Neural crest cell (in vitro differentiated cells): Measurements from ENCODE around the gene KRTAP5-6. TPM values are rescaled to one million over a fixed set of nuclear protein-coding genes. Genes with fewer than 3 reads are reported as not detected.

ENCODE experiments used
- DNase-seq: peaks from one replicate; pipeline ENCODE4 v3.0.0; 2021; ENCODE audit warnings: low read depth, mixed read lengths, low spot score
- H3K27ac Mint-ChIP-seq: one replicate; pipeline ENCODE4 v1.8.0; 2021; ENCODE audit warnings: mild to moderate bottlenecking, mixed read lengths; ENCODE audit not compliant: unreplicated experiment
- H3K27me3 Mint-ChIP-seq: 2 replicates; pipeline ENCODE4 v1.8.0; 2021; ENCODE audit warnings: low read depth, mild to moderate bottlenecking, mixed read lengths
- H3K36me3 Mint-ChIP-seq: 2 replicates; pipeline ENCODE4 v1.8.0; 2021; ENCODE audit warnings: low read depth, mild to moderate bottlenecking, mixed read lengths
- H3K4me1 Mint-ChIP-seq: 2 replicates; pipeline ENCODE4 v1.8.0; 2021; ENCODE audit warnings: mixed read lengths
- H3K4me3 Mint-ChIP-seq: one replicate; pipeline ENCODE4 v1.8.0; 2021; ENCODE audit warnings: mild to moderate bottlenecking, mixed read lengths
- H3K9me3 Mint-ChIP-seq: 2 replicates; pipeline ENCODE4 v1.8.0; 2021; ENCODE audit warnings: mixed read lengths
- total RNA-seq: library from RNA; stranded (reverse); gene quantifications from 2 replicates; pipeline ENCODE4 v1.2.1, GENCODE V29; 2021
- TF ChIP-seq, protein P1 (sequence below): fragments of 200-600 bp; sonication (generic); conservative IDR thresholded peaks from 2 replicates; pipeline ENCODE4 v1.5.0; 2021; ENCODE audit warnings: antibody characterized with exemption, mild to moderate bottlenecking

Gene KRTAP5-6
- total RNA-seq, 1 donor from 2014 or later: not detected

DNA sequence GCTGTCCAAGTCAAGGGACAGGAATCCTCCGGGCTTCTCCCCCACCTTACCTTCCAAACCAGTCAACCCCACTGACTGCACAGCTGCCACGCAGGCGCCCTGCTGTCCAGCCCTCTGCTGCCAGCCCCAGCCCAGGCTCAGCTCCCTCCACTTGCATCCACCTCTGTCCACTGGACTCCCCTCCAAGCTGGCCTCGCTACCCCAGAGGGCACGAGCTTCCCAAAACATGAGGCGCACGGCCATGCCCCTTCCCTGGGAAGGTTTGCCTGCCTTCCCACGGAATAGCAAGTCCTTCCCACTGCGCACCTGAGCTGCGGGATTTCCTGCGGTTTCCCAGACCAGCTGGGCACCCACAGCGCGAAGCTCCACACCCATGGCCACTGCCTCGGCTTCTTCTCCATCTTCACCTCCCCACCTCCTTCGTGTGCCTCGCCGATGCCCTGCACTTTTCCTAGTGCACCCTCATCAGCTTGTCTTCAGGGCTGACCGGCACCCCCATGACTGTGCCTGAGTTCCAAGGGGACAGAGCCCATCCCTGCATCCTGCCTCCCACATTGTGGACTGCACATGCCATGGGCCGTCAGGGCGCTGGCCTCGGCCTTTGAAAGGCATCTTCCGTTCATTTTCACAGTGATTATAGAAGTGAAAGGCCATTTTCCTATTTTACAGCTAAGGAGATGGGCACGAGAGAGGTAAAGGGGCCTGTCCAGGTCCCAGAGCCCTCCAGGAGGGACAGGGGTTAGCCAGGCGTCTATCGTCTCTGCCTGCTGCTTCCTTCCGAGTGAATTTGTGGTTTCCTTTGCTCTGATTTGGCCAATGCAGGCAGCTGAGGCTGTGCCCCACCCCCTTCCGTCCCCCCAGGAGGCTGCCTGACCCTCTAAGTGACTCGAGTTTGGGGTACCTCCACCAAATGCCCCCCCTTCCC is 37.0 kb downstream of the KRTAP5-6 start:
- no peak for DNase-seq
- peaks cover 17% of the 10 kb centered on the region for H3K9me3 Mint-ChIP-seq
- H3K4me3 Mint-ChIP-seq: no peak overlapping the region
- no peaks in the 10 kb centered on the region for H3K36me3 Mint-ChIP-seq
- TF ChIP-seq, protein P1, sequence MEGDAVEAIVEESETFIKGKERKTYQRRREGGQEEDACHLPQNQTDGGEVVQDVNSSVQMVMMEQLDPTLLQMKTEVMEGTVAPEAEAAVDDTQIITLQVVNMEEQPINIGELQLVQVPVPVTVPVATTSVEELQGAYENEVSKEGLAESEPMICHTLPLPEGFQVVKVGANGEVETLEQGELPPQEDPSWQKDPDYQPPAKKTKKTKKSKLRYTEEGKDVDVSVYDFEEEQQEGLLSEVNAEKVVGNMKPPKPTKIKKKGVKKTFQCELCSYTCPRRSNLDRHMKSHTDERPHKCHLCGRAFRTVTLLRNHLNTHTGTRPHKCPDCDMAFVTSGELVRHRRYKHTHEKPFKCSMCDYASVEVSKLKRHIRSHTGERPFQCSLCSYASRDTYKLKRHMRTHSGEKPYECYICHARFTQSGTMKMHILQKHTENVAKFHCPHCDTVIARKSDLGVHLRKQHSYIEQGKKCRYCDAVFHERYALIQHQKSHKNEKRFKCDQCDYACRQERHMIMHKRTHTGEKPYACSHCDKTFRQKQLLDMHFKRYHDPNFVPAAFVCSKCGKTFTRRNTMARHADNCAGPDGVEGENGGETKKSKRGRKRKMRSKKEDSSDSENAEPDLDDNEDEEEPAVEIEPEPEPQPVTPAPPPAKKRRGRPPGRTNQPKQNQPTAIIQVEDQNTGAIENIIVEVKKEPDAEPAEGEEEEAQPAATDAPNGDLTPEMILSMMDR: no peak
- H3K27ac Mint-ChIP-seq: peak overlapping the region; percentile 86
- peaks cover 62% of the 10 kb centered on the region for H3K27me3 Mint-ChIP-seq
- H3K4me1 Mint-ChIP-seq: peaks cover 11% of the 10 kb centered on the region

DNA sequence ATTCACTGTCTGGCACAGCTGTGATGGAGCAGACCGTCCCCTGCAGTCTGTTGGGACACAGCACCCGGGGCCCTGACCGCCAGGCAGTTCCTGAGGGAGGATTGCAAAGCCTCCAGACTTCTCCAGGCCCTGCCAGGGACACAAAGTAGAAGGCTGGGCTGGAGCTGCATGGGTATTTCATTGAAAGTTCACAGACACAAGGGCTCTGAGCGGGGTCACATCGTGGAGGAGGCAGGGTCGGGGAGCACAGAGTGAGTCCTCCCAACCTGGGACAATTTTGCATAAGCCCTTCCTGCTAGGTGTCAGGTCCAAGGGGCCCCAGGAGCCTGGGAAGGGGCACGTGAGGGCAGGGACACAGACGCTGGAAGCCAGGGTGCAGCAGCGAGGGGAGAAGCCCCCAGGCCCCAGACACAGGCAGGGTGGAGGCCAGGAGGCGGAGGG is 37.7 kb downstream of the KRTAP5-6 start:
- peaks cover 17% of the 10 kb centered on the region for H3K9me3 Mint-ChIP-seq
- H3K27ac Mint-ChIP-seq: no peak overlapping the region
- H3K36me3 Mint-ChIP-seq: no peaks in the 10 kb centered on the region
- TF ChIP-seq, protein P1: no peak
- DNase-seq: no peak
- no peak overlapping the region for H3K4me3 Mint-ChIP-seq
- H3K4me1 Mint-ChIP-seq: peaks cover 11% of the 10 kb centered on the region
- peaks cover 67% of the 10 kb centered on the region for H3K27me3 Mint-ChIP-seq

DNA sequence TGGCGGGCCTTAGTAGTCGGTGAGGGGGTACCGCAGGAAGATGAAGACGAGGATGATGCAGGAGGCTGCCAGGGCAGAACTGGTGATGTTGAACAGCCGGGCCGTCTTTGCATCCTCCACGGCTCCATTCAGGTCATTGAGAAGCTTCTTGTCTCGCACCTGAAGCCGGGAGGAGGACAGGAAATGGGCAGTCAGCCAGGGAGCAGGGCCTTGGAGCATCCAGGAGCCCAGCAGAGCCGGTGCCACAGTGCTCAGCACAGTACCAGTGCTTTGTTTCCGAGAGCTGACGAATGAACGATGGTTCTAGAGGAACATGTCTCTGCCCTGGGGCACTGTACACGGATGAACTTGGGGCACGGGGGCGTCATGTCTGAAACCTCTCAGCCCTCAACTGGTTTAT is 38.3 kb downstream of the KRTAP5-6 start:
- Mint-ChIP-seq H3K27ac (no peak overlapping the region), H3K36me3 (no peaks in the 10 kb centered on the region)
- DNase-seq: no peak

DNA sequence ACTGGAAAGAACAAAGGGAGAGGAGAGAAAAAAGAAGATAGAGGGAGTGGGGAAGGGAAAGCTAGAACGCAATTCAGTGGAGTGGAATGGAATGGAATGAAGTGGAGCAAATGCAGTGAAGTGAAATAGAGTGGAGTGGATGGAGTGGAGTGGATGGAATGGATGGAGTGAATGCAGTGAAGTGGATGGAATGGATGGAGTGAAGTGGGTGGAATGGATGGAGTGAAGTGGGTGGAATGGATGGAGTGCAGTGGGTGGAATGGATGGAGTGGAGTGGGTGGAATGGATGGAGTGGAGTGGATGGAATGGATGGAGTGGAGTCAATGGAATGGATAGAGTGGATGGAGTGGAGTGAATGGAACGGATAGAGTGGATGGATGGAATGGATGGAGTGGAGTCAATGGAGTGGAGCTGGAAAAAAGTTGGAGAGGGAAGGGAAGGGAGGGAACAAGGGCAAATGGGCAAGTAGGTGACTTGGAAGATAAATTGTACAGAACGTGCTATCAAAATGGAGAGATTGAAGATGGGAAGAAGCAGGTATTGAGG is 39.5 kb downstream of the KRTAP5-6 start:
- TF ChIP-seq, protein P1: no peak
- Mint-ChIP-seq H3K27ac (no peak overlapping the region), H3K36me3 (no peaks in the 10 kb centered on the region), H3K9me3 (peaks cover 11% of the 10 kb centered on the region), H3K4me1 (peaks cover 7% of the 10 kb centered on the region), H3K4me3 (no peak overlapping the region), H3K27me3 (peaks cover 65% of the 10 kb centered on the region)
- DNase-seq: no peak

More for the DNA sequence above, 38.3 kb downstream of the KRTAP5-6 start:
- Mint-ChIP-seq H3K9me3 (peaks cover 17% of the 10 kb centered on the region), H3K27me3 (peaks cover 68% of the 10 kb centered on the region), H3K4me1 (peaks cover 8% of the 10 kb centered on the region), H3K4me3 (no peak overlapping the region)
- TF ChIP-seq, protein P1: no peak

DNA sequence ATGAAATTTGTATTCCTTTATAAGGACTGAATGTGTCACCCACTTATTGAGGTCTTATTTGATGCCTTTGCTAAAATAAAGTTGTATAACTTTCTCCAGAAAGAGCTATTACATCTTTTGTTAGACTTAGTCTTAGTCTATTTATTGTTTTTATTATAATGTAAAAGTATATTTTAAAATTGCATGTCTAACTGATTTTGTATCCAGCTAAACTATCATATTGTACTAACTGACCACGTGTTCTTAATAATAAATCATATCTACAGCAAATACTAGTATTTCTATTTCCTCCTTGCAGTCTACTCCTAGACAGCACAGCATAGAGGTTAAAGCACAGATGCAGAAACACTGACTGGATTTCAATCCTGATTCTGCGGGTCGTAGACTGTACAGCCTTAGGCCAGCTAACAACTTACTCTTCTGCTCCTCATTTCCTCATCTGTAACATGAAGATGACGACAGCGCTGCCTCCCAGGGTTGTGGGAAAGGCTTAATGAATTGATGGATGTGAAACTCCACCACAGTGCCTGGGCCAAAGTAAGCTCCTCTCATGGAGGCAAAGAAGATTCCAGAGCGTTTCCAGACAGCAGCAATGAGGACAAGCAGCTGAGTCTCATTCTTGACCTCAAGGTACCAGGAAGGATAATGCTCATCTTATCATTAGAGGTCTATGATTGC is 40.2 kb downstream of the KRTAP5-6 start:
- no peak for DNase-seq
- Mint-ChIP-seq H3K4me1 (peaks cover 2% of the 10 kb centered on the region), H3K4me3 (no peak overlapping the region), H3K27ac (no peak overlapping the region), H3K9me3 (peaks cover 10% of the 10 kb centered on the region), H3K27me3 (peaks cover 58% of the 10 kb centered on the region), H3K36me3 (no peaks in the 10 kb centered on the region)
- TF ChIP-seq, protein P1: no peak
